Ishikawa (cell line): ENCODE data around the gene AQP2.

Experiments
- CEBPB ChIP-seq: IDR thresholded peaks from 2 replicates; pipeline ENCODE4 v1.6.1; 2012
- CREB1 ChIP-seq: IDR thresholded peaks from 2 replicates; pipeline ENCODE4 v1.6.1; 2012; ENCODE audit warnings: low read depth
- EGR1 ChIP-seq: IDR thresholded peaks from 2 replicates; pipeline ENCODE4 v1.6.1; 2012
- EP300 ChIP-seq: IDR thresholded peaks from 2 replicates; pipeline ENCODE4 v1.6.1; 2012; ENCODE audit warnings: borderline replicate concordance
- FOXM1 ChIP-seq: IDR thresholded peaks from 2 replicates; pipeline ENCODE4 v1.6.1; 2012; ENCODE audit warnings: low read depth, borderline replicate concordance
- MAX ChIP-seq: IDR thresholded peaks from 2 replicates; pipeline ENCODE4 v1.6.1; 2012
- NFIC ChIP-seq: IDR thresholded peaks from 2 replicates; pipeline ENCODE4 v1.6.1; 2012
- RAD21 ChIP-seq: IDR thresholded peaks from 2 replicates; pipeline ENCODE4 v1.6.1; 2012; ENCODE audit warnings: low read depth
- REST ChIP-seq: IDR thresholded peaks from 2 replicates; pipeline ENCODE4 v1.6.1; 2012; ENCODE audit warnings: low read depth, mild to moderate bottlenecking
- TAF1 ChIP-seq: IDR thresholded peaks from 2 replicates; pipeline ENCODE4 v1.6.1; 2012; ENCODE audit warnings: low read depth, mild to moderate bottlenecking
- TCF12 ChIP-seq: IDR thresholded peaks from 2 replicates; pipeline ENCODE4 v1.6.1; 2012; ENCODE audit warnings: low read depth
- TEAD4 ChIP-seq: IDR thresholded peaks from 2 replicates; pipeline ENCODE4 v1.6.1; 2012
- USF1 ChIP-seq: IDR thresholded peaks from 2 replicates; pipeline ENCODE4 v1.6.1; 2012
- YY1 ChIP-seq: IDR thresholded peaks from 2 replicates; pipeline ENCODE4 v1.6.1; 2012; ENCODE audit warnings: low read depth
- ZBTB7A ChIP-seq: IDR thresholded peaks from 2 replicates; pipeline ENCODE4 v1.6.1; 2012; ENCODE audit warnings: low read depth

The AQP2 gene

DNA sequence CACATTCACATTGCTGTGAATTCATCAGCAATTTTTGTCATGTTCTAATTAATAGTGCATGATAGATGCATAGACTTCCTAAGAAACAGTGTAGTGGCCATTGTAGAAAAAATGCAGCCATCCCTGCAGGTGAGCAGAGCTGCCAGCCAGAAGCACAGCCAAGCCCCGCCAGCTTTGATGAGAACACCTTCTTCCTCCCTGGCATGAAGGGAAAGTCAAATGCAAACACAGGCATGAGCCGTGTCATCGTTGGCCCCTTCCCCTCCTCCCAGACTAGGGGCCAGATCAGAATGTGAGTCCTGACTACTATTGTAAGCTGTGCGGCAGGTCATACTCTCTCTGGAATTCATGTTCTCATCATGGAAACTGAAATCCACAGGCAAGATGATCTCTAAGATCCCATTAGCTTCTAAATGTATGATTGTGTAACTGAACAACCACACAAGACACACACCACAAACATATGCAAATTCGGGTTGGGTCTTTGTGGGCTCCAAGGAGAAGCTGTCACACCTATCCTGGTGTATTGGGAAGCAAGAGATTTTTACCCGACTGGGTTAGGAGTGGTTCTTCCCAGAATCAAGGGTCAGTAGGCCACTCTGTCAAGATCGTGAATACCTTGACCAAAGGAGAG lies 2.8 kb upstream of the AQP2 start:
- TF ChIP-seq TEAD4 = no peak
- TF ChIP-seq ZBTB7A = no peak
- TF ChIP-seq RAD21 = no peak
- TF ChIP-seq EGR1 = no peak
- no peak for TF ChIP-seq YY1
- no peak for TF ChIP-seq CEBPB
- TF ChIP-seq FOXM1 = no peak
- no peak for TF ChIP-seq TCF12
- TF ChIP-seq TAF1 = no peak
- no peak for TF ChIP-seq NFIC

GRCh38 chr12:49948866-49949845 lies 1.4 kb upstream of the AQP2 start:
- TF ChIP-seq FOXM1 = no peak
- no peak for TF ChIP-seq CEBPB

GRCh38 chr12:49949866-49950265 lies 671 bp upstream of the AQP2 start:
- TF ChIP-seq FOXM1 (no peak), MAX (no peak), EGR1 (no peak), EP300 (no peak), TAF1 (no peak), TCF12 (no peak), RAD21 (no peak), TEAD4 (no peak), CREB1 (no peak), NFIC (no peak), YY1 (no peak)

DNA sequence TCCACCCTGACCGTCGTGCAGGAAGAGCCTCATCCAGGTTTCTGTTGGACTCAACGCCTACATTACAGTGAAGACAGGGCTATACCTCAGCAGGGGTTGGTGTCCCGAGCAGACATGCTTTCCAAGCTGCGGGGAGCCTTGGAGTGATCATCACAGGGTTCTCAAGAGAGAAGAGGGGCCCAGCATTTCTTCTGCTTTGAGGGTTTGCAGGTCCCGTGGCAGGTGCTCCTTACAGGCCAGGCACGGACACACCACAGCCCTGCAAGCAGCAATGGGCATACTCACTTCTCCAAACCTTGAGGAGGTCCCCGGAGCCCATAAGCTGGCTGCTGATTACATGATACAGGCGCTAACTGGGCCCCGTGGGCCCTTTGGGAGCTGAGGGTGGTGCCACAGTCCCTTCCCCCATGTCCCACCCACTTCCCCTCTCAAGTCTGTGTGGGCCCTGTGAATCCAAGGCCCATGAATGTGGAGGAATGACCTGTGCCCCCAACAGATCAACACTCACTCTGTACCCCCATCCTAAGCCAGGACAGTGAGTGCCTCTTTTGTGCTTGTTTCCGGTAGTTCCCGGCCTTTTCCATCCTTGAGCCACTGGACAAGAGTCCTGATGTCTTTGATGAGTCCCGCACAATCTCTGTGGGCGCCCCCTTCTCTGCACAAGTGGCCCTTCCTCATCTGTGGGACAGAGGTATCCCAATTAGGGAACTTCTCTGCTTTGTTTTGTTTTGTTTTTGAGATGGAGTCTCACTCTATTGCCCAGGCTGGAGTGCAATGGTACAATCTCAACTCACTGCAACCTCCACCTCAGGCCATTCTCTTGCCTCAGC lies 1.1 kb downstream of the AQP2 start:
- TF ChIP-seq REST (no peak), NFIC (no peak), YY1 (no peak), CREB1 (no peak), TCF12 (no peak), EP300 (no peak), RAD21 (no peak), TAF1 (no peak), CEBPB (no peak), FOXM1 (no peak), MAX (no peak), EGR1 (no peak), TEAD4 (no peak), USF1 (no peak), ZBTB7A (no peak)

GRCh38 chr12:49952391-49953055 lies 2.0 kb downstream of the AQP2 start:
- no peak for TF ChIP-seq TEAD4
- no peak for TF ChIP-seq REST
